Neural crest cell (in vitro differentiated cells): ENCODE results near the gene SH3RF3. TPM values are rescaled to one million over a fixed set of nuclear protein-coding genes. Genes with fewer than 3 reads are reported as not detected.

ENCODE experiments used
- DNase-seq: peaks from one replicate; pipeline ENCODE4 v3.0.0; 2021; ENCODE audit warnings: low read depth, mixed read lengths, low spot score
- H3K27ac Mint-ChIP-seq: one replicate; pipeline ENCODE4 v1.8.0; 2021; ENCODE audit warnings: mild to moderate bottlenecking, mixed read lengths; ENCODE audit not compliant: unreplicated experiment
- H3K27me3 Mint-ChIP-seq: 2 replicates; pipeline ENCODE4 v1.8.0; 2021; ENCODE audit warnings: low read depth, mild to moderate bottlenecking, mixed read lengths
- H3K36me3 Mint-ChIP-seq: 2 replicates; pipeline ENCODE4 v1.8.0; 2021; ENCODE audit warnings: low read depth, mild to moderate bottlenecking, mixed read lengths
- H3K4me1 Mint-ChIP-seq: 2 replicates; pipeline ENCODE4 v1.8.0; 2021; ENCODE audit warnings: mixed read lengths
- H3K4me3 Mint-ChIP-seq: one replicate; pipeline ENCODE4 v1.8.0; 2021; ENCODE audit warnings: mild to moderate bottlenecking, mixed read lengths
- H3K9me3 Mint-ChIP-seq: 2 replicates; pipeline ENCODE4 v1.8.0; 2021; ENCODE audit warnings: mixed read lengths
- total RNA-seq: library from RNA; stranded (reverse); gene quantifications from 2 replicates; pipeline ENCODE4 v1.2.1, GENCODE V29; 2021
- TF ChIP-seq, protein P1 (sequence below): fragments of 200-600 bp; sonication (generic); conservative IDR thresholded peaks from 2 replicates; pipeline ENCODE4 v1.5.0; 2021; ENCODE audit warnings: antibody characterized with exemption, mild to moderate bottlenecking

SH3RF3 gene
- total RNA-seq, 1 donor from 2014 or later: 0.70 TPM

DNA sequence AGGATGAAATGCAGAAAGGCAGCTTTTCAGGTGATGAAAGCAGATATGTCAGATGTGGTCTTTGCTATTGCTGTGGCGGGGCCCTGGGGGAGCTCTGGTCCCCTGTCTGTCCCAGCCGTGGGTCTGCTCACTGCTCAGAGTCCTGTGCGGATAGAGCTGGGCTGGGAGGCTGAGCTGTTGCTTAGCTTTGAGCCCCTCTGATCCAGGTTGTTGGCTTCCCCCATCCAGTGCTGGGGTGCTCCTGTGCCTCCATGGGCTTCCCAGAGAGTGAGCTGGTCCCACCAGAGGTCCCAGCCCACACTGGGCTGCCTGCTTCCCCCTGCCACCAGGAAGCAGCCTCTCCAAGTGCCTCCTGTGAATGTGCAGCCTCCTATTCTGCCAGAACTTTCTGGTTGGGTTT lies 55.4 kb downstream of the SH3RF3 start:
- no peak for DNase-seq
- no peak overlapping the region for H3K4me3 Mint-ChIP-seq
- H3K9me3 Mint-ChIP-seq: peaks cover 5% of the 10 kb centered on the region
- no peaks in the 10 kb centered on the region for H3K4me1 Mint-ChIP-seq
- peaks cover 2% of the 10 kb centered on the region for H3K36me3 Mint-ChIP-seq
- TF ChIP-seq, protein P1, sequence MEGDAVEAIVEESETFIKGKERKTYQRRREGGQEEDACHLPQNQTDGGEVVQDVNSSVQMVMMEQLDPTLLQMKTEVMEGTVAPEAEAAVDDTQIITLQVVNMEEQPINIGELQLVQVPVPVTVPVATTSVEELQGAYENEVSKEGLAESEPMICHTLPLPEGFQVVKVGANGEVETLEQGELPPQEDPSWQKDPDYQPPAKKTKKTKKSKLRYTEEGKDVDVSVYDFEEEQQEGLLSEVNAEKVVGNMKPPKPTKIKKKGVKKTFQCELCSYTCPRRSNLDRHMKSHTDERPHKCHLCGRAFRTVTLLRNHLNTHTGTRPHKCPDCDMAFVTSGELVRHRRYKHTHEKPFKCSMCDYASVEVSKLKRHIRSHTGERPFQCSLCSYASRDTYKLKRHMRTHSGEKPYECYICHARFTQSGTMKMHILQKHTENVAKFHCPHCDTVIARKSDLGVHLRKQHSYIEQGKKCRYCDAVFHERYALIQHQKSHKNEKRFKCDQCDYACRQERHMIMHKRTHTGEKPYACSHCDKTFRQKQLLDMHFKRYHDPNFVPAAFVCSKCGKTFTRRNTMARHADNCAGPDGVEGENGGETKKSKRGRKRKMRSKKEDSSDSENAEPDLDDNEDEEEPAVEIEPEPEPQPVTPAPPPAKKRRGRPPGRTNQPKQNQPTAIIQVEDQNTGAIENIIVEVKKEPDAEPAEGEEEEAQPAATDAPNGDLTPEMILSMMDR: no peak
- H3K27me3 Mint-ChIP-seq: no peaks in the 10 kb centered on the region
- H3K27ac Mint-ChIP-seq: no peak overlapping the region

DNA sequence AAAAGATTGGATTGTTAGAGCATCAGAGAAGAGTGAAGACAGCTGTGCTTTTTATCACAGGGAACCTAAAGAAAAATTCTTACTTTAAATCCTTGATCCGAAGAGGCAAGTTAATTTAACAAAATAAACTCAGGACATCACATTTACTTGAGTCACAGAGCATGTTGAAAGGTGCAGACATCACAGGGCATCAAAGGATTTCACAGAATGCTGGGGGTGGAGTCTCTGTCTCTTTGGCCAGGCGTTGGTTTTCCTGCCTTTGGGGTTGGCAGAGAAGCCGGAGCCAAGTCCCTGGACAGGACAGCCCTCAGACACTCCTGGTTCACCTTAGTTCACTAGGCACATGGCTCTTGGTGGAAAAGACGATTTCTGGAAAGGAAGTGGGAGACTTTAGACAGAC lies 56.3 kb downstream of the SH3RF3 start:
- no peak overlapping the region for H3K27ac Mint-ChIP-seq
- no peaks in the 10 kb centered on the region for H3K27me3 Mint-ChIP-seq
- no peak overlapping the region for H3K4me3 Mint-ChIP-seq
- TF ChIP-seq, protein P1: no peak
- peaks cover 2% of the 10 kb centered on the region for H3K9me3 Mint-ChIP-seq
- H3K36me3 Mint-ChIP-seq: peaks cover 2% of the 10 kb centered on the region
- no peak for DNase-seq
- H3K4me1 Mint-ChIP-seq: no peaks in the 10 kb centered on the region

DNA sequence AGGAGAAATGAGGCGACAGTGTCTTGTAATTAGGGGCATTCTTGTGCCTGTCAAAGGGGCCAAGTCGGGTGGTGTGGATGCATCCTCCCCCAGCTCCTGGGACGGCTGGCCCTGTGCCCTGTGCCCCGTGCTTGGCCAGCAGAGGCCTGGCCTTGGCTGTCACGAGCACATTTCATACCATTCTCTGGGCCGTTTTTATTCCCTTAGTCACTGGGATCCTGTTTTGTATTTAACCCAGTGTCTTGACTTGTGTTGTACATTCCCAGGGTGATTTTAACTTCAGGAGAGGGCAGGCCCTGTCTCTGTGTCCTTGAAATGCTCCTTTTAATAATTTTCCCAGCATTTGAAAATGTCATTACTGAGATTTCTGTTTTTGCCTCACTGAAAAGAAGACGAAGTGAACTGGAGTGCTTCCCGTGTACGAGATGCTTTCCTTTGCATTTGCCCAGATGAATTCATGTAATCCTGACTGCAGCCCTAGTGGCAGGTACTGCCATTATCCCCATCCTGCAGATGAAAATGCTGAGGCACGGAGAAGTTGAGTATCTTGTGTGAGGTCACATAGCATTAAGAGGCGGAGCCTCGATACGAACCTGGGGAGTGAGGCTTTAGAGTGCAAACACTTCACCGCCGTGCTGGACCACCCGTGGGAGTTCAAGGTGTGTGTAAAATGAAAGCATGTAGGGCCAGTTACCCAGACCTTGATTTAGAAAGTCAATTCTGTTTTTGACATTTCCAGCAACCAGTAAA lies 57.0 kb downstream of the SH3RF3 start:
- H3K36me3 Mint-ChIP-seq: no peaks in the 10 kb centered on the region
- no peak overlapping the region for H3K4me3 Mint-ChIP-seq
- DNase-seq: no peak
- no peaks in the 10 kb centered on the region for H3K4me1 Mint-ChIP-seq
- TF ChIP-seq, protein P1: no peak
- H3K9me3 Mint-ChIP-seq: peaks cover 2% of the 10 kb centered on the region
- no peaks in the 10 kb centered on the region for H3K27me3 Mint-ChIP-seq
- H3K27ac Mint-ChIP-seq: no peak overlapping the region

DNA sequence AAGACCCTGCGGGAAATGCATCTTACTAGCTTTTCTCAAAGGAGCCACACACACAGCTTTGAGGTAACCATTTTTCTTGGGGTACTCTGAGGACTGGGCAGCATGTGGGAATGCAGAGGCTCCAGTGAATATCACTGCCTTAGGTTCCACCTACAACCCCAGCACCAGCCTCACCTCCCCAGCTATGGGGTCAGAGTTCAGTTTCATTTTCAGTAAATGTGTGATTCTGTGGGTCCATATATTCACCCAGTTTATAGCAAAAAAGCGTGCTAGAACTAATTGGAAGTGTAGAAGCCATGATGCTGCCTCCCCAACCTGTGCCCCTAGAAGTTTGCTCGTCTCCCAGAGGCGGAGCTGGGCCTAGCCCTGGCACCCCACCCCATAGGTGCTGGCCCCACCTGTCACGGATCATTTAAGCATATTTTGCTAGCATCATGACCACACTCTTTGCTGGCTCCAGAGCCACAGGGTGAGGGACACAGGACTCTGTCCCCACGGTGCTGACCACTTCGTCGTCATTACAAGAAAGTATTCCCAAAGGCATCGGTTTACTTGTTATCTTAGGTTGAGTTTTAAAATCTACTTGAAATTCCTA lies 57.7 kb downstream of the SH3RF3 start:
- no peak overlapping the region for H3K4me3 Mint-ChIP-seq
- TF ChIP-seq, protein P1: no peak
- H3K36me3 Mint-ChIP-seq: no peaks in the 10 kb centered on the region

DNA sequence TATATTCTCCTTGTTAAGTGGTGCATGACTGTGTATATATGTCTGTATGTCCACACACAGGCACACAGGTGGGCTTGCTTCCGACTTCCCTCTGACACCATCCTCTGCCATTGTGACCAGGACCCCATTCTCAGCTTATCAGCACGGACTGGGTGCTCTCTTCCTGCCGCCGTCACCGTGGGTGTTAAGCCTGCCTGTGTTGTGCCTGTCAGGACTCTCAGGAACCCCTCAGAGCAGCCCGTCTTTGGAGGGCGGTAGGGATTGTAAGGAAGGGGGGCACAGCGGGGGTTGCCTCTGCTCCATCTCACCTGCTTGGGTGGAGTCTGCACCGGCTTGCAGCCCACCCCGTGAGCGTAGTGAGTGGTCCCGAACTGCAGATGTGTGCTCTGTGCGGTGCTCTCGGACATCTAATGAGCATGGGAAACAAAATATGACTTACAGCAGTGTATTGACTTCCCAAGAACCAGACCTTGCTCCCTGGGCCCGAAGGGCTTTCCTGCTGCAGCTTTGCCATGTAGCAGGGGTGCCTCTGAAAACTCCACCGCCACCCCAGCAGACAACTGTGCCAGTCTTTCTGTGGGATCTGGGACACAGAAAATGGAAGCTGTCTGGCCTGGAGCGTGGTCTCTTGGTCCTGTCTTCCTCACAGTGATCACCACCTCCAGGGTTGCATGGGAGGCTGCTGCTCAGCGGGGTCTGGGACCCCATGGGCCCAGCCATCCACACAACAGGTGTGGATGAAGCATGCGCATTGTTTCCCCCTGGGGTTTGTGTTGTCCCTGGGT lies 58.9 kb downstream of the SH3RF3 start:
- TF ChIP-seq, protein P1: no peak
- H3K4me3 Mint-ChIP-seq: no peak overlapping the region
- no peaks in the 10 kb centered on the region for H3K36me3 Mint-ChIP-seq
- H3K27me3 Mint-ChIP-seq: no peaks in the 10 kb centered on the region
- H3K27ac Mint-ChIP-seq: no peak overlapping the region
- H3K9me3 Mint-ChIP-seq: no peaks in the 10 kb centered on the region
- no peak for DNase-seq
- no peaks in the 10 kb centered on the region for H3K4me1 Mint-ChIP-seq

More for the DNA sequence above, 57.7 kb downstream of the SH3RF3 start:
- DNase-seq: no peak
- Mint-ChIP-seq H3K27me3 (no peaks in the 10 kb centered on the region), H3K9me3 (no peaks in the 10 kb centered on the region), H3K27ac (no peak overlapping the region), H3K4me1 (no peaks in the 10 kb centered on the region)
